ENCODE measurements around the gene CASKIN2. TPM values are rescaled to one million over a fixed set of nuclear protein-coding genes. Genes with fewer than 3 reads are reported as not detected.

CASKIN2 gene
- total RNA-seq, 1 experiment from 2014 or later = 40.0 TPM

DNA sequence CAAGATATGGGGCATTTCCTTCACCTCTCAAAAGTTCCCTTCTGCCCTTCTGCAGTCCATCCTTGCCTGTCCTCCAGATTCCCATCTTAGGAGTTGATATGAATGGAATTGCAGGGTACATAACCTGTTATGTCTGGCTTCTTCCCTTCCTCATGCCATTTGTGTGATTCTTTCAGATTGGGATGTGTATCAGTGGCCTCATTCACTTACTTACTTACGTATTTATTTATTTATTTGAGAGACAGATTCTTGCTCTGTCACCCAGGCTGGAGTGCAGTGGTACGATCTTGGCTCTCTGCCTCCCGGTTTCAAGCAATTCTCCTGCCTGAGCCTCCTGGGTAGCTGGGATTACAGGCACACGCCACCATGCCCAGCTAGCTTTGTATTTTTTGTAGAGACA, 65.1 kb downstream of the CASKIN2 start:
- no peaks in the 10 kb centered on the region for H3K27me3 ChIP-seq (ENCODE audit: control insufficient read depth, insufficient read depth, low read length)
- no TSS peak for BruUV-seq (replicated peaks)
- H3K9me3 ChIP-seq (ENCODE audit: control insufficient read depth, insufficient read depth, low read depth, low read length) = no peaks in the 10 kb centered on the region
- TF ChIP-seq, protein P1, sequence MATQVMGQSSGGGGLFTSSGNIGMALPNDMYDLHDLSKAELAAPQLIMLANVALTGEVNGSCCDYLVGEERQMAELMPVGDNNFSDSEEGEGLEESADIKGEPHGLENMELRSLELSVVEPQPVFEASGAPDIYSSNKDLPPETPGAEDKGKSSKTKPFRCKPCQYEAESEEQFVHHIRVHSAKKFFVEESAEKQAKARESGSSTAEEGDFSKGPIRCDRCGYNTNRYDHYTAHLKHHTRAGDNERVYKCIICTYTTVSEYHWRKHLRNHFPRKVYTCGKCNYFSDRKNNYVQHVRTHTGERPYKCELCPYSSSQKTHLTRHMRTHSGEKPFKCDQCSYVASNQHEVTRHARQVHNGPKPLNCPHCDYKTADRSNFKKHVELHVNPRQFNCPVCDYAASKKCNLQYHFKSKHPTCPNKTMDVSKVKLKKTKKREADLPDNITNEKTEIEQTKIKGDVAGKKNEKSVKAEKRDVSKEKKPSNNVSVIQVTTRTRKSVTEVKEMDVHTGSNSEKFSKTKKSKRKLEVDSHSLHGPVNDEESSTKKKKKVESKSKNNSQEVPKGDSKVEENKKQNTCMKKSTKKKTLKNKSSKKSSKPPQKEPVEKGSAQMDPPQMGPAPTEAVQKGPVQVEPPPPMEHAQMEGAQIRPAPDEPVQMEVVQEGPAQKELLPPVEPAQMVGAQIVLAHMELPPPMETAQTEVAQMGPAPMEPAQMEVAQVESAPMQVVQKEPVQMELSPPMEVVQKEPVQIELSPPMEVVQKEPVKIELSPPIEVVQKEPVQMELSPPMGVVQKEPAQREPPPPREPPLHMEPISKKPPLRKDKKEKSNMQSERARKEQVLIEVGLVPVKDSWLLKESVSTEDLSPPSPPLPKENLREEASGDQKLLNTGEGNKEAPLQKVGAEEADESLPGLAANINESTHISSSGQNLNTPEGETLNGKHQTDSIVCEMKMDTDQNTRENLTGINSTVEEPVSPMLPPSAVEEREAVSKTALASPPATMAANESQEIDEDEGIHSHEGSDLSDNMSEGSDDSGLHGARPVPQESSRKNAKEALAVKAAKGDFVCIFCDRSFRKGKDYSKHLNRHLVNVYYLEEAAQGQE (IDR thresholded peaks at IDR 0.05; ENCODE audit: insufficient read depth in 1 of 2, low read depth in 2 of 2, low read length in 1 of 2) = no peak
- TF ChIP-seq SIN3A (IDR thresholded peaks at IDR 0.05; ENCODE audit: borderline replicate concordance, insufficient read depth, low read depth, low read length) (no peak), CTCF (IDR thresholded peaks at IDR 0.05) (no peak), TCF7L2 (IDR thresholded peaks at IDR 0.05; ENCODE audit: low read depth, low read length) (no peak), POLR2AphosphoS5 (IDR thresholded peaks at IDR 0.05; ENCODE audit: low read depth, low read length) (no peak)
- CTCF ChIA-PET = interaction anchor here (0.7 kb wide), 1 partner anchor 78 kb away, joined by 8 read pairs; no protein-coding TSS in a partner anchor
- H3K36me3 ChIP-seq (ENCODE audit: control insufficient read depth, insufficient read depth, low read length) = no peaks in the 10 kb centered on the region
- H3K4me3 ChIP-seq (ENCODE audit: low read depth in 2 of 2, low read length in 2 of 2) = no peak overlapping the region
- H3K27ac ChIP-seq (ENCODE audit: low read length) = no peak overlapping the region
- POLR2A ChIA-PET = no interaction called here
- in situ Hi-C loops (cut with HindIII; ENCODE audit: low pct_unique_long_range_greater_than_20kb, low sequenced_read_pairs) (no loop called here), intact Hi-C loops (cut with micrococcal nuclease; ENCODE audit: unreplicated experiment) (no loop called here)
- ATAC-seq (no peak), DNase-seq (ENCODE audit: low read depth, low spot score) (no peak)
- no peaks in the 10 kb centered on the region for H3K4me1 ChIP-seq (ENCODE audit: control insufficient read depth, insufficient read depth, low read length)

Small RNA genes within 50 kb of the gene (microRNA-seq; reads per million reads assigned to microRNA genes)
- 1.3 reads per million for gene MIR6785 (ENCODE audit: unreplicated experiment)

Other genes with a start within 250 kb of the CASKIN2 start
- gene MIF4GD, start 244.3 kb downstream of the CASKIN2 start, total RNA-seq (2021; ENCODE audit: unreplicated experiment) = 34.4 TPM
- gene SLC25A19, start 226.1 kb downstream of the CASKIN2 start, total RNA-seq (2021; ENCODE audit: unreplicated experiment) = 29.0 TPM
- 148 TPM for gene GRB2, start 109.9 kb downstream of the CASKIN2 start, total RNA-seq (2021; ENCODE audit: unreplicated experiment)
- gene TMEM94, start 58.9 kb downstream of the CASKIN2 start, total RNA-seq (2021; ENCODE audit: unreplicated experiment) = 129 TPM
- 78.7 TPM for gene TSEN54, start 991 bp upstream of the CASKIN2 start, total RNA-seq (2021; ENCODE audit: unreplicated experiment)
- 201 TPM for gene LLGL2, start 10.2 kb upstream of the CASKIN2 start, total RNA-seq (2021; ENCODE audit: unreplicated experiment)
- 26.5 TPM for gene MYO15B, start 72.3 kb upstream of the CASKIN2 start, total RNA-seq (2021; ENCODE audit: unreplicated experiment)
- 0.10 TPM for gene SMIM5, start 117.9 kb upstream of the CASKIN2 start, total RNA-seq (2021; ENCODE audit: unreplicated experiment)
- 46.1 TPM for gene RECQL5, start 151.6 kb upstream of the CASKIN2 start, total RNA-seq (2021; ENCODE audit: unreplicated experiment)
- 138 TPM for gene SAP30BP, start 151.8 kb upstream of the CASKIN2 start, total RNA-seq (2021; ENCODE audit: unreplicated experiment)
- gene ITGB4, start 205.9 kb upstream of the CASKIN2 start, total RNA-seq (2021; ENCODE audit: unreplicated experiment) = 100 TPM
- 35.8 TPM for gene GALK1, start 249.7 kb upstream of the CASKIN2 start, total RNA-seq (2021; ENCODE audit: unreplicated experiment)

Measured in Panc1 (cell line).